Common myeloid progenitor, CD34-positive (primary cell): Measurements from ENCODE around the gene CANT1.

Source experiments
- CTCF ChIA-PET: fragments of 350-600 bp; sonication (Branson Sonifier 250); formaldehyde crosslinking; loops from one replicate; lab custom pipeline; 2021; ENCODE audit warnings: antibody characterized with exemption; lab: Charles Lee
- POLR2A ChIA-PET: fragments of 350-600 bp; sonication (Branson Sonifier 250); formaldehyde crosslinking; loops from one replicate; lab custom pipeline; 2021; ENCODE audit warnings: antibody characterized with exemption; lab: Charles Lee
- DNase-seq, 3 donors: peaks; one replicate each; pipeline versions ENCODE4 v3.0.0 to v3.0.0-alpha.2; 2013
- H3K27ac ChIP-seq, 2 experiments: 1 replicate in 1 of 2; 2 replicates in 1 of 2; pipeline ENCODE4 v1.7.0; 2013; ENCODE audit warnings: inconsistent platforms in 2 of 2, low read length in 2 of 2, mild to moderate bottlenecking in 2 of 2, low read depth in 1 of 2, moderate library complexity in 1 of 2; ENCODE audit not compliant: severe bottlenecking in 2 of 2, insufficient read depth in 1 of 2, poor library complexity in 1 of 2
- H3K27me3 ChIP-seq, 5 experiments: replicated peaks in 2 of 5; 1 replicate in 3 of 5; 2 replicates in 2 of 5; pipeline versions ENCODE4 v1.6.1 to v1.7.0; 2013; ENCODE audit warnings: low read length in 4 of 5, mild to moderate bottlenecking in 2 of 5, moderate library complexity in 2 of 5, inconsistent platforms in 1 of 5; ENCODE audit not compliant: insufficient read depth in 5 of 5, control insufficient read depth in 4 of 5
- H3K36me3 ChIP-seq, 4 experiments: 1 replicate in 2 of 4; 2 replicates in 2 of 4; pipeline versions ENCODE4 v1.6.1 to v1.7.0; 2013; ENCODE audit warnings: low read length in 3 of 4, control low read depth in 1 of 4, mild to moderate bottlenecking in 1 of 4; ENCODE audit not compliant: control insufficient read depth in 4 of 4, insufficient read depth in 4 of 4
- H3K4me1 ChIP-seq, 4 experiments: 1 replicate in 3 of 4; 2 replicates in 1 of 4; pipeline versions ENCODE4 v1.6.1 to v1.7.1; 2013; ENCODE audit warnings: low read length in 3 of 4, mild to moderate bottlenecking in 3 of 4, control low read depth in 1 of 4, inconsistent platforms in 1 of 4, moderate library complexity in 1 of 4; ENCODE audit not compliant: control insufficient read depth in 4 of 4, insufficient read depth in 4 of 4; ENCODE audit errors: control extremely low read depth in 1 of 4
- H3K4me3 ChIP-seq, 7 experiments: 1 replicate in 4 of 7; 2 replicates in 3 of 7; pipeline versions ENCODE4 v1.5.1 to v1.7.0; 2013; ENCODE audit warnings: mild to moderate bottlenecking in 7 of 7, low read length in 6 of 7, moderate library complexity in 6 of 7, inconsistent platforms in 2 of 7, low read depth in 2 of 7, control low read depth in 1 of 7; ENCODE audit not compliant: insufficient read depth in 4 of 7, control insufficient read depth in 1 of 7; ENCODE audit errors: extremely low read depth in 1 of 7
- H3K9me3 ChIP-seq, 5 experiments: 1 replicate in 4 of 5; 2 replicates in 1 of 5; pipeline versions ENCODE4 v1.6.1 to v1.7.1; 2013; ENCODE audit warnings: low read length in 4 of 5, mild to moderate bottlenecking in 2 of 5, inconsistent platforms in 1 of 5, low read depth in 1 of 5, moderate library complexity in 1 of 5; ENCODE audit not compliant: control insufficient read depth in 4 of 5, insufficient read depth in 2 of 5; ENCODE audit errors: control extremely low read depth in 1 of 5
- WGBS: methylation state at CpG from one replicate; pipeline ENCODE4 v1.1.5; 2013; ENCODE audit not compliant: insufficient coverage; 5-methylcytosine and 5-hydroxymethylcytosine counted together

The CANT1 gene

GRCh38 chr17:78998311-78999055 is 11.1 kb downstream of the CANT1 start:
- H3K4me1 ChIP-seq: peaks cover 0 to 3% (median 0%) of the 10 kb centered on the region in 4 experiments
- WGBS: 95% methylated on average over 23 of the region's 28 CpGs
- H3K4me3 ChIP-seq: no peak overlapping the region
- DNase-seq: no peak
- H3K36me3 ChIP-seq: peaks cover 3 to 90% (median 73%) of the 10 kb centered on the region in 4 experiments
- ChIA-PET CTCF (interaction anchor here (1.2 kb wide), 1 partner anchor 94 kb away, joined by 3 read pairs; no protein-coding TSS in a partner anchor), POLR2A (no interaction called here)
- no peaks in the 10 kb centered on the region for H3K9me3 ChIP-seq
- H3K27ac ChIP-seq: no peak overlapping the region
- no peaks in the 10 kb centered on the region for H3K27me3 ChIP-seq

GRCh38 chr17:78997881-78998280 is 11.7 kb downstream of the CANT1 start:
- ChIA-PET CTCF (no interaction called here), POLR2A (no interaction called here)
- Histone ChIP-seq H3K36me3 (peaks cover 3 to 89% (median 73%) of the 10 kb centered on the region in 4 experiments), H3K27ac (no peak overlapping the region), H3K27me3 (no peaks in the 10 kb centered on the region), H3K9me3 (no peaks in the 10 kb centered on the region), H3K4me1 (peaks cover 0 to 2% (median 0%) of the 10 kb centered on the region in 4 experiments), H3K4me3 (no peak overlapping the region)
- no peak for DNase-seq
- 88% methylated on average over 4 of the region's 6 CpGs for WGBS

- ChIA-PET CTCF (interaction anchor here (1.5 to 2.2 kb wide), 3 partner anchors 10 to 47 kb away, joined by 3 to 5 read pairs (median 4); no protein-coding TSS in a partner anchor), POLR2A (no interaction called here)
- Histone ChIP-seq H3K4me3 (no peak overlapping the region), H3K36me3 (peaks cover 3 to 89% (median 69%) of the 10 kb centered on the region in 4 experiments), H3K9me3 (no peaks in the 10 kb centered on the region), H3K4me1 (peaks cover 0 to 2% (median 0%) of the 10 kb centered on the region in 4 experiments), H3K27ac (no peak overlapping the region), H3K27me3 (no peaks in the 10 kb centered on the region)
- DNase-seq: no peak
- over 99% methylated on average over 14 of the region's 27 CpGs for WGBS
Measured at GRCh38 chr17:78997231-78997741, 12.3 kb downstream of the CANT1 start.

- Histone ChIP-seq H3K36me3 (peaks cover 5 to 89% (median 69%) of the 10 kb centered on the region in 4 experiments), H3K27ac (no peak overlapping the region), H3K27me3 (no peaks in the 10 kb centered on the region), H3K4me1 (peaks cover 0 to 2% (median 0%) of the 10 kb centered on the region in 4 experiments), H3K9me3 (no peaks in the 10 kb centered on the region), H3K4me3 (no peak overlapping the region)
- DNase-seq: no peak
- CTCF ChIA-PET: interaction anchor here (0.8 to 2.2 kb wide), 4 partner anchors 10 to 47 kb away, joined by 3 to 5 read pairs (median 4); no protein-coding TSS in a partner anchor
- POLR2A ChIA-PET: interaction anchor here (0.6 kb wide), 1 partner anchor 561 kb away, joined by 3 read pairs; no protein-coding TSS in a partner anchor
- 98% methylated on average over 14 of the region's 16 CpGs for WGBS
Measured at GRCh38 chr17:78996781-78997201, 12.8 kb downstream of the CANT1 start.

GRCh38 chr17:78995761-78996451 is 13.7 kb downstream of the CANT1 start:
- ChIA-PET CTCF (interaction anchor here (0.8 to 2.2 kb wide), 7 partner anchors 9 to 48 kb away, joined by 3 to 5 read pairs (median 3); partner anchors contain the start of gene CANT1), POLR2A (interaction anchor here (0.6 kb wide), 1 partner anchor 560 kb away, joined by 3 read pairs; no protein-coding TSS in a partner anchor)
- Histone ChIP-seq H3K4me1 (peaks cover 0 to 2% (median 0%) of the 10 kb centered on the region in 4 experiments), H3K9me3 (no peaks in the 10 kb centered on the region), H3K4me3 (no peak overlapping the region), H3K36me3 (peaks cover 5 to 93% (median 73%) of the 10 kb centered on the region in 4 experiments), H3K27ac (no peak overlapping the region), H3K27me3 (no peaks in the 10 kb centered on the region)
- 95% methylated on average over 17 of the region's 18 CpGs for WGBS
- DNase-seq: no peak

- ChIA-PET CTCF (interaction anchor here (0.9 to 2.2 kb wide), 10 partner anchors 8 to 92 kb away, joined by 3 to 5 read pairs (median 4); partner anchors contain the start of gene CANT1), POLR2A (no interaction called here)
- Histone ChIP-seq H3K4me3 (no peak overlapping the region), H3K27me3 (no peaks in the 10 kb centered on the region), H3K36me3 (peaks cover 5 to 93% (median 74%) of the 10 kb centered on the region in 4 experiments), H3K4me1 (peaks cover 0 to 2% (median 0%) of the 10 kb centered on the region in 4 experiments), H3K27ac (no peak overlapping the region), H3K9me3 (no peaks in the 10 kb centered on the region)
- WGBS: 98% methylated on average over 31 of the region's 34 CpGs
- no peak for DNase-seq
Measured at GRCh38 chr17:78995022-78995760, 14.4 kb downstream of the CANT1 start.
